NCI-H146 treated with DMSO at 0.1 percent for 48 hours (cell line): ENCODE results near the gene TMEM266.

ENCODE experiments used
- DNase-seq: peaks from one replicate; lab custom pipeline; 2025; ENCODE audit not compliant: unreplicated experiment; lab: John Stamatoyannopoulos, UW

Gene TMEM266

GRCh38 chr15:76199106-76200082 lies 139.6 kb downstream of the TMEM266 start:
- no peak for DNase-seq

DNA sequence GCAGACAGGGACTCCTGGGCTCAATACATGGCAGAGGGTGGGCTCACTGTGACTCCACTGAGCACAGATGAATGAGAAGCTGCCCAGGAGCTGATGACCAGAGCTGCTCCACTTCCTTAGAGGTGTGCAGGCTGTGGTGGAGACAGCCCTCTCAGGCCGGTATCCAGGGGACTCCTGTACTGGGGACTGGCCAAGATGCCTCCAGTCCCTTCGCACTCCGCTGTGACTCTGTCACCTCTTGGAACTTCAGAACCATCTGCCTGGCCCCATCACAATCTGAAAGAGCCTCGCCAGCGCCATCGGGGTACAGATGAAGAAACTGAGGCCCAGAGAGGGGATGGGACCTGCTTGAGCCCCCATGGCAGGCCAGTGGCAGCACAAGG lies 140.3 kb downstream of the TMEM266 start:
- DNase-seq: no peak

DNA sequence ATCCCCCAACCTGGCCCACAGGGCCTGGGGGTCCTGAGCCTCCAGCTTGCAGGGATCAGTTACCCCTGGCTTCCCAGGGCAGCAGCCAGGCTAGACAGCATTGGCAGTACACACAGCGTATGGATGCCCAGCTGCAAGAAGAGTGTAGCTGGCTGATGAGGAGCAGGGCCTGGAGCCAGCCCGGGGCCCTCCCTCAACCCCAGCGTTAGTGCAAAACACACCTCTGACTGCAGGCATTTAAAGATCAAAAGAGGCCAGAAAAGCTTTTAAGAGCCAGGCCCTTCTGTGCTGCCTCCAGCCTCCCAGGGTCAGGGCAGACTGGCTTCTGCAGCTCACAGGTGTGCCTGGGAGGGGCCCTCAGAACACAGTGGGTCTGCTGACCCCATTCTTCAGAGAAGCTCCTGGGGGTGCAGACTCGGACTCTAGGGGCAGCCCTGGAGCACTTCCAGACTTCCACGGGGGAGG lies 140.9 kb downstream of the TMEM266 start:
- no peak for DNase-seq

DNA sequence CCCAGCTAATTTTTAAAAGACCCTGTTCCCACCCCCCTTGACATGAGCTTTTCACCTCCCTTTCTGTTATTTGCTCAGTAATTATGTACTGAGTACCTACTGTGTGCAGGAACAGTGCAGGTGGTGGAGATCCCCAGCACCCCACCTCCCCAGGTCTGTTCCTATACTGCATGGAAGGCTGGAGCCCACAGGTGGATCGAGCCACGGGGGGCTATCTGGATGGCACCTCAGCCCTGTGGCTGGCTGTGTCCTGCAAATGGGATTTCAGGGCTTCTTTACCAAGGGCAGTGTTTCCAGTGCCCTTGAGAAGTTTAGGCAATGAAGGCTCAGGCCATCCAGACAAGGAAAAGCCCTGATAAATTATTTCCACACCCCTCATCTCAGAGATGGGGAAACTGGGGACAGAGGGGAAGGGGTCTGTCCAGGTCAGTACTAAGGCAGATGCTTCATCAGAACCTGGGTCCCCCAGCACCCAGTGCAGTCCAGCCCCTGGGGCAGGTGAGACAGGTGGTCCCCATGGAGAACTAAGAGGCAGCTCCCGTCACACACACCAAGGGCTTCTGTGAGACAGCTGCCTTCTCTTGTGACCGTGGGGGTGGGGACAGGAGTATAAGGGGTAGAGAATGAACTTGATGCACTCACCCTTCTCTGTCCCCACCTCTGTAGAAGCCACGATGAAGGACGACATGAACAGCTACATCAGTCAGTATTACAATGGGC lies 141.9 kb downstream of the TMEM266 start:
- no peak for DNase-seq

DNA sequence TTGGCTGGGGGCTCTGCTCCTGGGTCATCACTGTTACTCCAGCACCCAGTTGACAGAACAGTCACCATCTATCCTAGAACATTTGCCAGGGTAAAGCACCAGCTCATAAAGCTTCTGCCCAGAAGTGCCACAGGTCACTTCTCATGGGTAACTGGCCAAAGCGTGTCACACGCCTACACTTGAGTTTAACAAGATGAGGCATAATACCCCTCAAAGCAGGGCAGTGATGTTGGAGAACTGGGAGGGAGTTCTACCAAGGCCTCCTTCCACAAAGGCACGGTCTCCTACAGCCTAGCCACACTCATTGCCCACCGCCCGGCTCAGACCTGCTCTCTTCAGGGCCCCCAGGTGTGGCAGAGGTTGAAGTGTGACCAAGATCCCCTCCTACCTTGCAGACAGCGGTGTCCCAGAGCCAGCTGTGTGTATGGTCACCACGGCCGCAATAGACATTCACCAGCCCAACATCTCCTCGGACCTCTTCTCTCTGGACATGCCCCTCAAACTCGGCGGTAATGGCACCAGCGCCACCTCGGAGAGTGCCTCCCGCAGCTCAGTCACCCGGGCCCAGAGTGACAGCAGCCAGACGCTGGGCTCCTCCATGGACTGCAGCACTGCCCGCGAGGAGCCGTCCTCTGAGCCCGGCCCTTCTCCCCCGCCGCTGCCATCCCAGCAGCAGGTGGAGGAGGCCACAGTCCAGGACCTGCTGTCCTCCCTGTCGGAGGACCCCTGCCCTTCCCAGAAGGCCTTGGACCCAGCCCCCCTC lies 143.7 kb downstream of the TMEM266 start:
- DNase-seq: no peak

DNA sequence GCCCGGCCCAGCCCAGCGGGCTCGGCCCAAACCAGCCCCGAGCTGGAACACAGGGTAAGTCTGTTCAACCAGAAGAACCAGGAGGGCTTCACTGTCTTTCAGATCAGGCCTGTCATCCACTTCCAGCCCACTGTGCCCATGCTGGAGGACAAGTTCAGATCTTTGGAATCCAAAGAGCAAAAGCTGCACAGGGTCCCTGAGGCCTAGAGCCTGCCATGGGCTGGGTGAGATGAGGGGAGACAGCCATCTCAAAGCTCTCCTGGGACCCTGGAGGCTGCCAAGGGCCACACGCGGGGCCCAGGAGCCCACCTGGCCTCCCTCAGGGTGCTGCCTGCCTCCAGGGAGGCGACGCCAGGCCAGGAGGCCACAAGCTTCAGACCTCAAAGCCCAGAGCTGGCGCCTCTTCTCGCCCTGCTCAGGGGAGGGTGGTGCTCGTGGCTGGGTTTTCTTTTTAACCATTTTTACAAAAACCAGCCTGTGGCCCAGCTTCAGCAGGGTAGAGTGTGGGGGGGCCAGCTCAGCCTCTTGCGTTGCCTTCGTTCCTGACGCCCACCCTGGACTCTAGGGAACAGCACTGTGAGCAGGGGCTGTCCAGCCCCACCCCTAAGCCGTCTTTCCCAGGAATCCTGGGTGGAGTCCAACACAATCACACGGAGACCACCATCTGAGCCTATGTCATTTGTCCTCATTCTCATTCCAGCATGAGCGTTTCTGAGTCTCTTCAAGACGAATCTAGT lies 144.5 kb downstream of the TMEM266 start:
- no peak for DNase-seq

- DNase-seq: no peak
Measured at GRCh38 chr15:76204916-76205460, 145.2 kb downstream of the TMEM266 start.

GRCh38 chr15:76206325-76206976 lies 146.7 kb downstream of the TMEM266 start:
- DNase-seq: no peak

GRCh38 chr15:76208084-76208785 lies 148.4 kb downstream of the TMEM266 start:
- DNase-seq: no peak

- no peak for DNase-seq
Measured at GRCh38 chr15:76208786-76209424, 149.1 kb downstream of the TMEM266 start.

GRCh38 chr15:76209523-76209922 lies 149.7 kb downstream of the TMEM266 start:
- no peak for DNase-seq

GRCh38 chr15:76209942-76210341 lies 150.2 kb downstream of the TMEM266 start:
- no peak for DNase-seq

DNA sequence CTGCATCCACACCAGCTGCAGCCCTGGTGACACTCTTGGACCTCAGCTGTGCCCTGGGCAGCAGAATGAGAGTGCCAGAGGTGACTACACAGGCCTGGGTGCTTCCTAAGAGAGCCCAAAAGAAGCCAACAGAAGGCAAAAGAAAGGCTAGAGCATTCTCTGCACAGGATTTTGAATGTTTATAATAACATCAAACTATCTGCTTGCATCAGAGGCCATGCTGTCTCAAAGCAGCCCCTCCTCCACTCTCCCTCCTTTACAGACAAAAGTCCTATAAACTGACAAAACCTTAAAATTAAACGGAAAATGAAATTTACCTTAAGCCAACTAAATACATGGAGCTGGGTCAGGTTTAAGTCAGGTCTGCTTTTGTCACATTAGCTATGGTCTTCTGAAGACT lies 155.8 kb downstream of the TMEM266 start:
- DNase-seq: no peak

DNA sequence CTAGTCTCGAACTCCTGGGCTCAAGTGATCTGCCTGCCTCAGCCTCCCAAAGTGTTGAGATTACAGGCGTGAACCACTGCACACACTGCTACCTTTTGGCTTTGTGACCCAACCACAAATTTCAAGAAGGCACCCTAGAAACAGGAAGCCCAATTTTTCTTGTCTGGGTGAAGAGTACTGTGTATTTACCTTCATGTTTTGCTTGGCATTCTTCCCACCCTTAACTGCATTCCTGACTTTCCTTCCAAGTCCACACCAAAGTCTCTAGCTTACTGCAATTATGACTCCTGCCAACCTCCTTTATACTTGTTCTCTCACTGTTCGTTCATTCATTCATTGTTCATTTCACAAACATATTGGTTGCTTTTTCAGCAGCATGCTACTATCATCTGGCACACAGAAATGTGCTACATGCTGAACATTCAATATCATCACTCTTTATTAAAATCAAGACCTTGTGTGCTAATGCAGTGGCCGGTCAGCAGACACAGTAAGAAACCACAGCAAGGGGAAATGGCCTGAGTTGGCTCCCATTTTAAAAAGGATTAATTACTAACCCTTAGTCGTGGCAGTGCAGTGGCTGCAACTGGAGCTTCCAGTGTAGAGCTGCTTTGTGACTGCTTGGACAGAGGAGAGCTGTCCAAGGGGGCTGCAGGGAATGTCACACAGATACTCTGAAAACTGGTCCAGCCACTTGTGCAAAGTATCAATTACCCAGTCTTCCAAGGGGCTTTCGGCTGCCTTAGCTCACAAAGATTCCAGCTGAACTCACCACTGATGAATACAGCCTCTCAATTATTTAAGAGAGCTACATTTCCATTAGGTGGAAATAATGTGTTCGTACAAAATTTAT lies 157.5 kb downstream of the TMEM266 start:
- no peak for DNase-seq

DNA sequence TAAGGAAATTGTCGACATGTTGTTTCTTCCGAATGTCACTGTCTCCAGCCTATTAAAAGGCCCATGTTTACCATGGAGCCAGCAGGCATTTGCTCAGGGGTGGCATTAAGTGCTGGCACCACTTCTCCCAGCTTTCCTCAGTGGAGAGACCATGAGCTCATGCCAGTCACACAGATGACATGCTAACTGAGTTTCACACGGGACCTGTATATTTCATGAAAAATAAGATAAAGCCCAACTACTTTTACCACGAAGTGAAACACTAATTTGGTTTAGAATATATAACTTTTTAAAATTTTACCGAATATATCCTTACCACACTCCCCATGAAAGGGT lies 158.1 kb downstream of the TMEM266 start:
- no peak for DNase-seq

GRCh38 chr15:76221085-76221767 lies 161.4 kb downstream of the TMEM266 start:
- DNase-seq: no peak

GRCh38 chr15:76222159-76222558 lies 162.4 kb downstream of the TMEM266 start:
- DNase-seq: no peak
